HG03103 (cell line): ENCODE data around the gene ASXL1.

Experiments used
- ATAC-seq: cut with Tn5 transposase; IDR thresholded peaks from one replicate; pipeline ENCODE4 v1.9.1; 2021; ENCODE audit warnings: low read depth; ENCODE audit not compliant: unreplicated experiment

Gene ASXL1

DNA sequence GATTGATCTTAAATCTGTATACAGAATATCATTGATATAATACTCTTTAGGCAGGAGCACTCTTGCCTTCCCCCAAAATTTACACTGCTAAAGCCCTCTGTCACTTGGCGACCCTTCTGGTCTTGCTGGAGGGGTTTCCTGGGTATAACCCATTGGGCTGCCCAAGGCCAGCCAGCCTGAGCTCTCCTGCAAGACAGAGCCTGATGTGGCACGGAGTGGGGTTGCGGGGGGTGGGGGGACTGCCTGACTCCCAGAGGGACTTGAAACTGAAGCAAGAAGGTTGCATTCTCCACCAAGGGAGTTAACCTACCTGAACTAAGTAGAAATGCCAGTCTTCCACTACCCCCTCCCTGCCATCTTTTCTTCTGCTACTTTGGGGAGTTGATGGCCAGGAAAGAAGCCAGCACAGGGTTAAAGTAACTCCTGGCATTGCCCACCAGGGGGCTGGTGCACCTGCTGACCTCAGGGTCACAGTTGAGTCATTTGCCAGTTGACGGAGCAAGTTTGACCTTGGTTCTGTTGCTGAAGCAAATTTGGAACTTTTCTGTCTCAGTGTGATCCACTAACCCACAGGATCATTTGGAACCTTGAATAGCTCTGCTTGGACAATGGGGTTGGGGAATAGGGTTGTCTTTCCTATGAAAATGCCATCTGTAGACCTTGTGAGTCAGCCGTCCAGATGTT, 79.4 kb downstream of the ASXL1 start:
- no peak for ATAC-seq

DNA sequence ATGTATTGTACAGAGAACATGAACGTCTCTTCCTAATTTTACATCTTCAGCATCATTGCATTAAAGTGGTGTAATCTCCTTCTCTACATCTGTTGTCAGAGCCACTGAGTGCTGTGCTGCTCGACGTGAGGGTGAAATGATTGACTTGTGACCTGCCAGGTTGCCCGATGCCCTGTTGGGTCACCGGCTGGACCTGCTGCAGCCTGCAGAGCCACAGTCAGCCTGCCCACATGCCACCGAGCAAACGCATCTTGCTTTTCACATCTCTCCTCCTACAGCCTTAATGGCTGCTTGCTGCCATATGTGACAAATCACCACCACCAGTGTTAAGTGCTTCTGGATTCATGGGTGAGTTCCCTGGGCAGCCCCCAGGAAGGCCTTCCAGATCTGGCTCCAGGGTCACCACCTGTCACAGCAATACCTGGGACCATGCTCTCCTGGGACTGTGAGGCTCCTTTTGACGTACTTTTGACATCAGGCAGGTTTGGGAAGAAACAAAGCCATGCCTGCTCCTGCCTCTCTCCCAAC, 80.3 kb downstream of the ASXL1 start:
- no peak for ATAC-seq

DNA sequence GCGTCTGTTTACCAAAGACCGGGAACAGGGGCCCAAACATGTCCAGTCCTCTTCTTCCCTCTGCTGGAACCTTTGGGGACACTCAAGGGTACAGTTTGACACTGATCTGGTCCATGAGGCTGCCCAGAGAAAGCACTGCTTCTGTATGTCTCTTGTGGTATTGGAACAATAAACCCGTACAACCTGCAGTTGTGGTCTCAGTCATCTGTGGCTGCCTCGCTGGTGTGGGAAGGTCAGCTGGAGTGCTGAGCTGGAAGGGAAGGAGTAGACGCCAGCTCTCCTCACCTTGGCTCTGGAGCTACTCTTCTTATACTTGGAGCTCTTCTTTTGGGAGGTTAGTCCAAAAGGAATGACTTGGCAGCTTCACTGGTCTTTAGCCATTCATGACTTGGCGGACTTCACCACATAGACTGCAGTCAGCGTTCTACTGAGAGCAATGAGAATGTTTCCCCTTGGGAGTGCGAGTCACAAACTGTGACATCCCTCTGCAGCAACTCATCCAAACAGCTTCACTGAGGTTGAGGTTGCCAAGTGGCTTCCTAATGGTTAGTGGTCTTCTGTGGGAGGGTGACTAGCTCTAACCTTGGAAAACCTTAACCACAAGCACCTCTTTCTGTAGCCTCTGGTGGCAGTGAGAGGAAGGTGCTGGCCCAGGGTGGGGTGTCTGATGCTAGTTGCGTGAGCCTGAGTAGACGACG, 81.2 kb downstream of the ASXL1 start:
- no peak for ATAC-seq

DNA sequence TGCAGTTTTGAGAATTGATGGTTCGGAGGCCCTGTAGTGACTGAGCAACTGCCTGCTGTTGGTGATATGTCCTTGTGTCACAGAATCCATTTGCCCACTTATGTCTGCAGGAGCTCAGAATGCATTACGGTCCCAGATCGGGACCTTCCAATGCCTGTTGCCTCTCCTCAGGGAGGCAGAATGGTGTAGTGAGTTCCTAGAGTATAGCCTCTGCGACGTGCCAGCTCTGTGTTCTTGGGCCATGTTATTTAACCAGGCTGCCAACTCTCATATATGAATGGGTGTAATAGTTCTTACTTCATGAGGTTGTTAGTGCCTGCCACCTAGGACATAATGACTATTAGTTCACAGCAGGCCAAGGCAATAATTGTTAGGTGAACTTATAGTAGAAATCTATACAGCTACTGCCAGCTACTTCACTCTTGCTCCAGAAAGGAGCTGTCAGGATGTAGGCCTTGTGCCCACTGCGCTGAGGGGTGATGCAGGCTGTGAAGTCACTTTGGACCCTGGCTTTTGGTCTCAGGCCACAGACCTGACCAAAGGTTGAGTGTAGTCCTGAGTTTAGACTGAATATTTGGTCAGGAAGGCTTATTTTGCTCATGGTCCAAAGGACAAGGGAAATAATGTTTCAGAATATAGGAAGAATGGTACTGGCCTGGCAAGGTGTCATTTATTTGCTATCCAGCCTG, 82.1 kb downstream of the ASXL1 start:
- no peak for ATAC-seq

DNA sequence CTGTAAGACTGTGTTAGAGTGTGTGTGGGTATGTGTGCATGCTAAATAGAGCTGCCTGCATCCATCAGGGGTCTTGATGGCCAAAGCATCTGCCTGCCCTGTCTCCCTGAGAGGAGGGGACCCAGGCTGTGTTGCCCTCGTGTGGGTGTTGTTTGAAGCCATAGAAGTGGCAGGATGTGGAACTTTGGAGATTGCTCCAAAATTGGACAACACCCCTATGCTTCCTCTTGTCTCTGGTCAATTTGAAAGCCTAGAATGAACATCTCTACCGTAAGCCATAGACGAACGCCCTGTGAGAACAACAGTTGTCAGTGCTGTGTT, 82.6 kb downstream of the ASXL1 start:
- ATAC-seq, result no peak

DNA sequence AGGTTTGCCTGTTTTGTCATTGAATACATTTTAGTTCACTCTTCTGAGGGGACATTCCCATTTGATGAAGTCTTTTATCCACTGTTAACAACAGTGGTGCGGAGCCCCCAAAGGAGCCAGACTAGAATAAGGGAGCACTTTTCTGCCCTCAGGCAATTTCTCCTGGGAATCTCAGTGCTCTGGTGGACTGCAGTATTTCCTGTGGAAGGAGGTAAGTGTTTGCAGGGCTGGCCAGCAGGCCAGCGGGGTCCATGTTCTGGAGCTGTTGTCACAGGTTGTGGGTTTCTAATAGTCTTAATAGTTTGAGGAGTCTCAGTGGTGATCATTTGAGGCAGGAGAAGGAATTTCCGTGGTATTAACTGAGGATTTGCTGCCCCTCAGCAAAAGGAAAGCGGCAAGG, 83.5 kb downstream of the ASXL1 start:
- ATAC-seq, result no peak

DNA sequence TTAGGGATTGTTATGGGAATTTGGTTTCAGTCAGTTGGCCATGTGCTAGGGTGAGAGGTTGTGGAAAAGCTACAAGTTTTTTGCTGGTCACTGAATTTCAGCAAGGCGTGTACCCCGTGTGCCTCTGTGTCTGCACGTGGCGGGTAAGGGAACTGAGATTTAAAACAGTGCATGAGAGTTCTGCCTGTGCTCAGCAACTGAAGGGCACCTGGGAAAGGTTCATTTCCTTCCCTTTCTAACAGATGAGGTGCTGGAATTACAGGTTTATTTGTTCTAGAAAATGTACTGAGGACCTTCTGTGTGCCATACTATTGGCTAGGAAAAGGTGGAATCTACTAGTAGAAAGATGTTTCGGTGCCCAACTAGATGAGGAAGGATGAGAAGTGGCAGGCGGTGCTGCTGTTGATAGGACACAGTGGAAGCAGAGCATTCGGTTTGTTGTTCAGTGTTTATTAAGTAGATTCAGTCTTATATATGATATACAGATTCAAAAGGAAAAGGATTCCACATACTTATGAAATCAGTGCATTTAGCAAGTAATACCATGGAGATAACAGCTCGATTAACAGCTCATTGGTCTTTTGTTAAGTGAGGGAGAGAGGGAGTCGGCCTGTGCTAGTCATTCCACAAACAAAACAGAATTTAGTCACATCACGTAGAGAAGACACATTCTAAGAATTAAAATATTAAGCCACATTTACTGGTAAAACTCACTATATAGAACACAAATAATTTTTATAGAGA, 84.7 kb downstream of the ASXL1 start:
- no peak for ATAC-seq

DNA sequence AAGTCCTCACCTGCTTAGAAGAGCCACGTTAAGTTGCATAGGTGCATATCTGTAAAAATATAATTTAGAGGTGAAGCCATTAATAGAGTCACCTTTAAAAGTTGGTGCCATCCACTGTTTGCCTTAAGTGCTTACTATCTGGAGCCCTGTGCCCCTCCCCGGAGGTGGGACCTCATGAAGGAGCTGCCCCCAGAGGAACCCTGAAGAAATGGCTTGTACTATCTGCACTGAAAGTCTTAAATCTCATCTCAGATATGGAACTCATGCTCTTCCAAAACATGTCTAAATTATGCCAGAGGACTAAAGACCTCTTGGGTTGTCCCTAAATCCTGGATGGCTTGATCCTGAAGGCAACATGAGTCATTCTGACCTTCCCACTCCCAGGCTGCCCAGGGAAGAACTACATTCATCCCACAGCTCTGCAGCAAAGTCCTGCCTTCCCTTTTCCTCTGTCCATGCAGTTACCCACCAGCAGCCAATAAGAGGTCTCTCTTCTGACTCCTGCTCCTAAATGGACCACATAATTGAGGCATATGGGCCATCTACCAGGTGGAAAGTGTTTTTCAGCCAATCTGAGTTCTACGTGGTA, 85.3 kb downstream of the ASXL1 start:
- no peak for ATAC-seq

DNA sequence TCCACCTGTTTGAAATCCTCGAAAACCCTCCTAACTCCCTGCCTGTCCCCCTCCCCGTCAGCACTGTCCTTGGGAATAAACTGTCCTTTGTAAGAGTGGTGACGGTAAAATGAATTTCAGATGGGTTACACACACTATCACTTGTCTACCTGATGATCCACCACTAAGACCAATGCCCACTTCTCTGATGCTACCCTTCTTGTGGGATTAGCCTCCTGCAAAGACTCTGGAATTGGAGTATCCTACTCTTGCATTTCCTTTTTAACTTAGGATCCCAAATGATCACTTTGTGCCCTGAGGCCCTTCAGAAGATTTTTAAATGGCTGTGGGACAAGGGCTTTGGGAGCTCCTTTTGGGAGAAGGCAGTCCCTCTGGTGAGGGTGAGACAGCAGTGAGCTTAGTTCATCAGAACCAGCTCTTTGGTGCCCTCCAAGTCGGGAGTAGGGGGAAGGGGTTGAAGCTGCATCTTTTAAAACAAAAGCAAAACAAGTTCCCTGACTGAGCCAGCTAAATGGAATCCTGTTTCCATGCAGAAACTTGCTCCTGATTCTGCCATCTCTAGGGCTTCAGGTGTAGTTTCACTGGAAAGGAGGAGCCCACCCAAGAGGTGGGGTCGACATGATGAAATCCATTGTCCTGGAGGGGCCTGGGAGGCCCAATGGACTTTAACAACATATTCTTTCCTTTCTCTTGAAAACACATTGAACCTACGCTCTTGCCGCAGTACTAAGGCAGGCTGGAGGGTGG, 86.5 kb downstream of the ASXL1 start:
- no peak for ATAC-seq

DNA sequence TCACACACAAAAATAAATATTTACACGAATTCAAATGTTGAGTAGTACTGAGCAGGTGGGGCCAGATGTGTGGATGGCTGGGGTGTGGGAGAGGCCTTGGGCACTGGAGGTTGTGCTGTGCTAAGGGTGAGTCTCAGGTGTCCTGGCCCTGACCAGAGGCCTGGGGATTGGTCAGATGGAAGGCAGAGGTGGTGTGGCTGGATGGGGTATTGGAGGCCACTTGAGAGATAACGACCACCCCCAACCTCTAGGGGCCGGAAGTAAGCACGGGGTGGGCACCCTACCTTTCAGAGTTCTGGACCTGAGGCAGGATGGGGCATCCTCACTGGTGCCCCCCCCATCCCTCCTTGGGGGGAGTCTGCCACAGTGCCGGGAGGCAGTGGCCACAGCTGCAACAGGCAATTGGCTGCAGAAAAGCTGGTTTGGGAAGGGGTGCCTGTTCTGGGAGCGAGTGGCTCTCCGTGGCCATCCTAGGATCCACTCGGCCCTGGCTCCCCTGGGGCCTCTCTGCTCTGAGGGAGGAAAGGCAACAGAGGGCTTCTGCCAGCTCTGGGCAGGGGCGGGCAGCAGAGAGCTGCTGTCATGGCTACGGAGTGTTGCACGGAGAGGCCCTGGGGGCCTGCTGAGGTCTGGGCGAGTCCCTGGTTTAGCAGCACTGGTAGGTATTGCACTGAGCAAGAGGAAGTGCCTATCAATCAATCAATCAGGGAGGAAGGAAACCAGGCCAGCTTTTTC, 87.6 kb downstream of the ASXL1 start:
- no peak for ATAC-seq

DNA sequence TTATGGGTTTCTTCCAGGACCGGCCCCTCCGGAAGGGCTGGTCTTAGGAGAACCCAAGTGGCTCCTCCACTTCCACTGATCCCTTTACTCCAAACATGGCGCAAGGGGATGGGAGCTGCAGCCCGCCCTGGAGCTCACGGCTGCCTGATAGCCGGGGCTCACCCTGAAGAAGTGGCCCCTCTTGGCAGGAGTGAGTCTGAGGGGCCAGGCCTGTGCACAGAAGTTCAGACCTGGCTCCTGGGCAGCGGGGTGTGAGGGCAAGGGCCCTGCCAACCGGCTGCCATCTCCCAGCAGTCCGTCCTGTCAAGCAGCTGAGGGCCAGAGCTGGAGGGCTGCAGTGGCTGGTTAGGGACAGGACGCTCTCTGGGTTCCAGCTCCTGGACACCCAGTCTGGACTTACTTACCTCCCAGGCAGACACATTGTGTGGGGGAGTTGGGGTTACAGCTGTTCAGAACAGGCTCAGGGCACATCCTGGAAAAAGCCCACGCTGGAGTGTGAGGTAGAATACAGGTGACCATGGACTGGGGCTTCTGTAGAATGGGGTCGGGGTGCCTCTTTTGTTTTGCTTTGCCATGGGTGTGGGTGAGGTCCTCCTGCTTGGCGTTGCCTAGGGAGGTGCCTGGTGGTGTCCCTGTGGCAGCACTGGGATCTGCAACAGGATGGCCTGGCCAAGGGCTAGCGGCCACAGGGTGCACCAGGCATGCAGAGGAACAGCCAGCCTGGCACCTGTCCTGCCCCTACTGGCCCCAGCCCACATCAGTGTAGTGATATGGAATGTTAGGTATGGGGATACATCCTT, 88.4 kb downstream of the ASXL1 start:
- ATAC-seq, result no peak

DNA sequence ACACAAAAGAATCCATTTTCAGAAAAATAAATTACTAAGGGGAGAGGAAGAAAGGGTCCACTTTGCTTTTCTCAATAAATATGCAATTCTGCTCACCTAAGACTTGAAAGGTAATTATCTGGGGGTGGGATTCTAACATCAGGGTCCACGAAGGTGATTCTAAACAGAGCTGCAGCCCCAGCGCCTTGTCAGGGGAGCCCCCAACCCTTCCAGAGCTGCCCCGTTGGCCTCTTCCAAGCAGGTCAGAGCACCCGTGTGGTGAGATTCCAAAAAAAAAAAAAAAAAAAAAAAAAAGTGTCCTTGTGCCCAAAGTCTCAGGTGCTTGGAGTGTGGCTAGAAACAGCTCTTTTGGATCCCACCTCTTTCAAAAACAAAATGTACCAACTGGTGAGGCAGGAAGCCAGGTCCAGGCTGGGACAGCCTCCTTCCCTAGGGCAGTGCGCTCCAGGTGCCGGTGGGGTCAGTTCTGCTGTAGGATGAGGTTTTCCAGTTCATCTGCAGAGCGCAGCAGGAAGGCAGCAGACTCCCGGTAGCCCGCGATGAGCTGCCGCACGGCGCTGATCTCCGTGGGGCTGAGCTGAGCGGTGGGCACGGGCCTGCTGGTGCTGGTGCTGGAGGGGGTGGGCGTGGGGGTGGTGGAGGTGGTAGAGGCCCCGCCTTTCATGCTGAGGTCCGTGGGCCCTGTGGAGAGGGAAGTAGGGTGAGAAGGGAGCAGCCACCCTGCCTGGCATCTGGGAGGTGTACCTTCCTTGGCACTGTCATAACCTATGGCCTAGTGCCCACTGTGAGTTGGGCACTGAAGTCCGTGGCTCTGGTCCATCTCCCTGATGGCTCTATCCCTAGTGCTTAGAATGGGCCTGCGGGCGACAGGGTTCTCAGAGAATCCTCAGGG, 89.3 kb downstream of the ASXL1 start:
- no peak for ATAC-seq

DNA sequence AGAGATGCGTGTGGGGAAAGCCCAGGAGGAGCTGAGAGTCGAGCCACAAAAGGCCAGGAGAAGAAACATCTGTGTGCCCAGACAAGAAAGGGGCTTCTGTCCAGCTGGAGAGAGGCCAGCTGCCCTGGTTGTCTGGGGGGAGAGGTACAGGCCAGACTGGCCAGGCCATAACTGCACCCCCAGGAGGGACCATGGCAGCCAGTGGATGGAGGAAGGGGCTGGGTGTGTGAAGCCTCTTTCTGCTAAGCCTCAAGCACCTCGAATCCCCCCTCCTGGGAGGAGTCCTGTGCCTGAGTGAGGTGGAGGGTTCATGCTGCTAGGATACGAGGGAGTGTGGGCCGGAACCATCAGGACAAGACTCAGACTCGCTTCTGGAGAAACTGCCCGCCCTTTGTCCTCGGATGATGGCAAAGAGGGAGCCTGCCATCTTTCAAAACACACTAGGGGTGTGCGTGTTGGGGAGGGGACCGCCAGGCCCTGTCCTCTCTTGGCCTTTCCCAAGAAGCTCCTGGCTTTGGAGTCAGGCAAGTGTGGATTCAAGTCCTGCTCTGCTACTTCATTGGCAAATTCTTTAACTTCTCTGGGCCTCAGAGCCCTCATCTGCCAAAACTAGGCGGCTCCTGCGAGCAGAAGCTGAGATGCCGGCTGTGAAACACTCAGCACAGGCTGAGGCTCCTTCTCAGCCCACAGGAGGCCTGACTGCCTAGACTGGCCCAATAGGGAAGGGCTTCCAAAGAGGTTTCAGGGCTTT, 90.3 kb downstream of the ASXL1 start:
- no peak for ATAC-seq

DNA sequence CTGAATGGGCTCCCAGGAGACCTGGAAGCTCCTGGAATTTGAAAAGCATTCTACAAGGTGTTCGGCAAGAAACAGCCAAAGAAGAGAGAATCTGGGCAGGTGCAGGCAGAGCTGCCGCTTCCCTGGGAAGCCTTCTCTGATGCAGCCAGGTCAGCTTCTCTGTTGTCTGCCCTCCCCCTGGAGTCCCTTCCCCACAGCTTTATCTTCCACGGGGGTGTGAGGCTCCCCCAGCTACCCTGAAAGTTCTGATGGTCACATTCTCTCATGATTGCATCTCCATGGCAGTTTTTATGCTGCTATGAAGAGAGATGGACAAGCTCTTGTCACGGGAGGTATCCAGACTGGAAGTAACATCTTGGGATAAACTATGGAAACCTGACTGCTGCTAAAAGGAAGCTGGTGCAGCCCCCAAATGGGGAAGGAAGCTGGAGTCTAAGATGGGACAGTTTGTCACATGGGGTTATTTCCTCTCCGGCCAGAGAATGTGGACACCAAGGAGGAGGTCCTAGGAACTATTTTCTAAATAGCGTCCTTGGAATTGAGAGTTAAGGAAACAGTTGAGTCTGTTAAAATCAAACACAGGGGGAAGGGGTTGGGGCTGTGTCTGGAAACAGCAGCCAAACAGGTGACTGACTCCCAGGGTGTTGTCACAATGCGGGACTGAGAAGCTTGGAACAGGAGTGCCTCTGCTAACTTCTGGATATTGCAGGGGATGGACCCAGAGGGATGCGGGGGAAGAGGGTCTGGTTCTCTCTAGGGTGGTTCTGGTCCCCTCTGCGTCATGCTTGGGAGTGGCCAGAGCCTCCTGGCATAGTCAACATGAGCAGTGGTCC, 91.1 kb downstream of the ASXL1 start:
- ATAC-seq, result no peak

DNA sequence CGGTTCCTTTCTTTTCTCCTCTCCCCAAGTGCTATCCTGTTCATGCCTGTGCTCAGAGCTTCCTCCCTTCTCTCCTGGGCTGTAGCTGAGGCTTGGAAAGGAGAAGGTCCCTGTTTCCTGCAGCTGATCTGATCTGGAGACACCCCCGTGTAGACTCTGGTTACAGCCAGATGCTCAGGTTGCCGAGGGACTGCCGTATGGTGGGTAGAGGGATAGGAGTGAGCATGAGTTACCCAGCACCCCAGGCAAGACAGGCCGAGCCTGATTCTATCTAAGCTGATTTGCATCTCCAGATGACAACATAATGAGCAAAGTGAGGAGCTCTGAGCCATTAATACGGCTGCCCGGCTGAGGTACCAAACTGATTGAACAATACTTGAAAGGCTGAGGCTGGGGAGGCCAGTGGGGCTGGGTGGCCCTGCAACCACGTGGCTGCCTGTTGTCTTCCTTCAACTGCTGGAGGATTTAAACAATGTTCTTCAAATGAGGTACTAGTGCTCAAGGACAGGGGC, 91.8 kb downstream of the ASXL1 start:
- no peak for ATAC-seq
